ENCODE measurements around the gene CLEC2B.
"Not testable (repeated sequence)": the region's sequence is repeated elsewhere in the genome, so short reads cannot be mapped to it uniquely, and the experiment has no call there.

CLEC2B gene

GRCh38 chr12:9869307-9870161 lies at the start of gene CLEC2B:
TSS of gene CLEC2B (minus strand) at chr12:9869354.
- peak; percentile 44 to 51 for DNase-seq

GRCh38 chr12:9911708-9912107 lies 42.6 kb upstream of the CLEC2B start:
- no peak for DNase-seq

GRCh38 chr12:9910716-9911421 lies 41.7 kb upstream of the CLEC2B start:
- DNase-seq = no peak

GRCh38 chr12:9909724-9910123 lies 40.6 kb upstream of the CLEC2B start:
- DNase-seq = no peak

GRCh38 chr12:9908350-9908749 lies 39.2 kb upstream of the CLEC2B start:
- DNase-seq = no peak

- DNase-seq = no peak
Measured at GRCh38 chr12:9907769-9908168, 38.6 kb upstream of the CLEC2B start.

- peak; percentile 8 to 16 for DNase-seq
Measured at GRCh38 chr12:9906873-9907272, 37.7 kb upstream of the CLEC2B start.

- DNase-seq = no peak
Measured at GRCh38 chr12:9902539-9903228, 33.5 kb upstream of the CLEC2B start.

GRCh38 chr12:9900930-9901329 lies 31.8 kb upstream of the CLEC2B start:
- DNase-seq = no peak

- DNase-seq = no peak
Measured at GRCh38 chr12:9899209-9899608, 30.1 kb upstream of the CLEC2B start.

GRCh38 chr12:9897535-9897934 lies 28.4 kb upstream of the CLEC2B start:
- no peak for DNase-seq

GRCh38 chr12:9895215-9895971 lies 26.2 kb upstream of the CLEC2B start:
- DNase-seq = no peak

GRCh38 chr12:9888665-9889273 lies 19.6 kb upstream of the CLEC2B start:
- no peak for DNase-seq

GRCh38 chr12:9883175-9883574 lies 14.0 kb upstream of the CLEC2B start:
- DNase-seq = no peak

GRCh38 chr12:9881988-9882387 lies 12.8 kb upstream of the CLEC2B start:
- no peak for DNase-seq

- DNase-seq = no peak
Measured at GRCh38 chr12:9881246-9881645, 12.1 kb upstream of the CLEC2B start, which contains the start of gene KLRF2. TSS of gene KLRF2 (plus strand) at chr12:9881489. CDS start at chr12:9881596, 107 bp downstream.

- DNase-seq = no peak
Measured at GRCh38 chr12:9880532-9881078, 11.5 kb upstream of the CLEC2B start.

GRCh38 chr12:9876120-9876519 lies 7.0 kb upstream of the CLEC2B start:
- not testable (repeated sequence) for DNase-seq

- DNase-seq = no peak
Measured at GRCh38 chr12:9872742-9873141, 3.6 kb upstream of the CLEC2B start.

- DNase-seq = no peak
Measured at GRCh38 chr12:9872162-9872561, 3.0 kb upstream of the CLEC2B start.

GRCh38 chr12:9870286-9870866 lies 1.2 kb upstream of the CLEC2B start:
- DNase-seq = peak; percentile 22 to 35

GRCh38 chr12:9868951-9869306 lies 225 bp downstream of the CLEC2B start:
- no peak for DNase-seq
